GM12873 (cell line): ENCODE data around the gene SORL1.

Source experiments
- TF ChIP-seq, protein P1 (sequence below): IDR thresholded peaks from 2 replicates; pipeline ENCODE4 v1.5.1; 2012; ENCODE audit warnings: low read depth, mild to moderate bottlenecking, moderate library complexity, low read length, control low read depth; ENCODE audit not compliant: insufficient read depth; ENCODE audit errors: missing control alignments

The SORL1 gene

DNA sequence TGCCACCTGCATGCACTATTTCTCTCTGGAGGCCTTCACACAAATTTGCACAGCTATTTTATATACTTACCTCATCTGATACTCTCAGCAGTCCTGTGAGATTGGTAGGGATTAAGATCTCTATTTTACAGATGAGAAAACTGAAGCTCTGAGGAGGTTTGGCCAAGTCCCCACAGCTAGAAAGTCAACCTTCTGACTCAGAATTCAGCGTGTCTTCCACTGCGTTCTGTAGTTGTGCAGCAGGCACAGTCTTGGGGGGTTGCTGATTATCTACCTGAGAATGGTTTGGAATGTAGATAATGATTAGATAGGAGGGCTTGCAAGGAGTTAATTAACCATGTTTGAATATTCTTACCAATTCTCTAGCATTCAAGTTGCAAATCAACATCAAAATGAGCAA is 2.5 kb upstream of the SORL1 start:
- TF ChIP-seq, protein P1, sequence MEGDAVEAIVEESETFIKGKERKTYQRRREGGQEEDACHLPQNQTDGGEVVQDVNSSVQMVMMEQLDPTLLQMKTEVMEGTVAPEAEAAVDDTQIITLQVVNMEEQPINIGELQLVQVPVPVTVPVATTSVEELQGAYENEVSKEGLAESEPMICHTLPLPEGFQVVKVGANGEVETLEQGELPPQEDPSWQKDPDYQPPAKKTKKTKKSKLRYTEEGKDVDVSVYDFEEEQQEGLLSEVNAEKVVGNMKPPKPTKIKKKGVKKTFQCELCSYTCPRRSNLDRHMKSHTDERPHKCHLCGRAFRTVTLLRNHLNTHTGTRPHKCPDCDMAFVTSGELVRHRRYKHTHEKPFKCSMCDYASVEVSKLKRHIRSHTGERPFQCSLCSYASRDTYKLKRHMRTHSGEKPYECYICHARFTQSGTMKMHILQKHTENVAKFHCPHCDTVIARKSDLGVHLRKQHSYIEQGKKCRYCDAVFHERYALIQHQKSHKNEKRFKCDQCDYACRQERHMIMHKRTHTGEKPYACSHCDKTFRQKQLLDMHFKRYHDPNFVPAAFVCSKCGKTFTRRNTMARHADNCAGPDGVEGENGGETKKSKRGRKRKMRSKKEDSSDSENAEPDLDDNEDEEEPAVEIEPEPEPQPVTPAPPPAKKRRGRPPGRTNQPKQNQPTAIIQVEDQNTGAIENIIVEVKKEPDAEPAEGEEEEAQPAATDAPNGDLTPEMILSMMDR: no peak

DNA sequence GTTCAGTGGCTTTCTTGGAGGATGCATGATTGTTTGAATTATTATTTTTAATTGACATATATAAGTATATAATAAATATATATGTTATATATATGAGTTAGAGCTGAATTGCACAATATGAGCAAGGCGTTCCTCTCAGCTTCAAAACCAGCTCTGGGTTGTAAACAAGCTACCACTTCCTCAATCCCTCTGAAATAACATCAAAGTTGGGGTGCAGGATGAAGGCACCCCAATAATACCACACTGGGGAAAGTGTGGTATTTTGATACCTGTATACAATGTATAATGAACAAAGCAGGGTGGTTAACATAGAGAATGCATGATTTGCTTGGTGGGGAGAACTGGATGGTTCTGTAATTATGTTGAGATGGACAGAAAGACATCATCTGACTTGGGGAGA is 1.7 kb upstream of the SORL1 start:
- TF ChIP-seq, protein P1: no peak

DNA sequence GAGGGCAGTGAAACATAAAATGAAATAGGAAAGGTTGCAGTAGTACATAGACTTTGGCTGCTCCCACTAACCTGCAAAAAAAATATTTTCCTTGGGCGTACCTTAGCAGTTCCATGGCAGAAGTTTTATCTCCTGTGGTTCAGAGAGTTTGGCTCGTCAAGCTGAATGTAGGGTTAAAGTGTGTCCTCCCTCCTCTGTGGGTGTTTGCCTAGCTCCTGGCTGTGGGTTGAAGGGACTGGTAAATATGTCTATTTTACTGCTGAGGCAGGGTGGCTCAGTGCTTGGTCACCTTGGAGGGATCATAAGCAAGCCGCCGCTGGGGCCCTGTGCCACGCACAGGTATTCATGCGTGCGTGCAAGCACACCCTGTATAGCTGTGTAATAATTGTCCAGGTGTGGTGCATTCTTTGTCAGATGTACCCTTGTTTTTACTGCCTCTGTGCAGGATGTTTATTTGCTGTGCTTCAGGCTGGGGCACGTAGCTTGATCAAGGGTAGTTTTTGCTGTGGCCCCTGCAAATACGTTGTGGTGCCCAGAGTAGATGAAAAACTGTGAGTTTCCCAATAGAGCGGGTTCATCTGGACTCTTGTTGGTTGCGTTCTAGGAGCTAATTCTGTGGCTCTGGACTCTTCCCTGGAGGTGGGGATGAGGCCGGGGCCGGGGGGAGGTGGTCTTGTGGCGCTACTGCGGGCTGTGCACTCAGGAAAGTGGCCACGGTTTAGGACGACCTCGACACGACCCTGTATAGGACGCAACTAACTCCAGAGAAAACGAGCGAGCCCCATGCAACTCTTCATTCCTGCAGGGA is 732 bp upstream of the SORL1 start:
- TF ChIP-seq, protein P1: no peak

DNA sequence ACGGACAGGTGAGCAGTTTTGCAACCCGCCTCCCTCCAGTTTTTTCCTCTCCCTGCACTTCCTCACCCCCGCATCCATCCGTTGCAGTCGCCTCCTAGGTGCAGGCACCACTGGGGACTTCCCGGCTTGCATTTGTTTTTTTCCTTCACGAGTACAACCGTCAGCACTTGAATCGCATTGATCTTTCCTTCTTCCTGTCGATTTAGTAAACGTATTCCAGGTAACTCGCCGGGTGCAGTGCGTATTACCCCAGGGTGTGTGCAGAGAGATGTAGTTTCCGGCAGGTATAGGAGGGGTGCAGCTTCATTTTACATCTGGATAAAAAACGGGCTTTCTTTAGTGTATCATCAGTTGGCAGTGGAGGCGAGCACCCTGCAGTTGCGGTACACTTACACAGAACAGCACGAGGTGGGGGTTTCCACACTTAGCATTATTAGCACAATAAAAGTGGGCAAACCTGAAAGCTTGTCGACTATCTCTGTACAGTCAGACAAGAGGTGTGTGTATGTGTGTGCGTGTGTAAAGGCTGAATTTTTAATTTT is 566 bp downstream of the SORL1 start, which contains the start of gene SORL1-AS1:
Gene SORL1-AS1 (minus strand): TSS at position 359 of the 542 bp plus-strand sequence.
- TF ChIP-seq, protein P1: no peak

DNA sequence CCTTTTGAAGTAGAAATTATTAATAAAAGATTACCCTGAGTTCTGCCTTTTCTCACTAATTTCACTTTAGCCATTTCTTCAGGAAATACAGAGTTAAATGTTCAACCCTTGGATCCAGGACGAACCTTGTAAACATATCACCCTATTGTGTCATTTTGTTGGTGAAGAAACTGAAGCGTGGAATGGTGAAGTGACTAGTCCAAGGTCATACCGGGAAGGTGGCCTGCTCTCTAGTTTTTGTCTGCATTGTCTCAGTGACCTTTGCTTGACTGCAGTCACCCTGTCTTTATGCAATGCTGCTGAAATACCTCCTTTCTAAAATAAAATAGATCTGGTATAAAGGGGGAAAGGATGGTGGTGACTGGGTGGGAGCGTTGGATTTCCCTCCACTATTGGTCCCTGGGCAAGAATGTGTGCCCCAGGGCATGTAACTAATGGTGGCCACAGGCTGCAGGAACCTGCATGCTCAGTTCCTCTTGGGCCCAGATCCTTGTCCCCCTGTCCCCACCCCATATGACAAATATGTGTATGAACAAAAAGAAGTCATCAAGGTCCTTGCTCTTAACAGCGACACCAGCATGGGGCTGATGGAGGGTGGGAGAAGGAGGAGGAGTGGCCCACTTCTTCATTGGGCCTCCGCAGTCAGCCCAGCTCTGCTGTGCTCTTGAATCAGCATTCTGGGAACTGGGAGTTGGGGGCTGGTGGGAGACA is 1.6 kb downstream of the SORL1 start:
- TF ChIP-seq, protein P1: no peak

DNA sequence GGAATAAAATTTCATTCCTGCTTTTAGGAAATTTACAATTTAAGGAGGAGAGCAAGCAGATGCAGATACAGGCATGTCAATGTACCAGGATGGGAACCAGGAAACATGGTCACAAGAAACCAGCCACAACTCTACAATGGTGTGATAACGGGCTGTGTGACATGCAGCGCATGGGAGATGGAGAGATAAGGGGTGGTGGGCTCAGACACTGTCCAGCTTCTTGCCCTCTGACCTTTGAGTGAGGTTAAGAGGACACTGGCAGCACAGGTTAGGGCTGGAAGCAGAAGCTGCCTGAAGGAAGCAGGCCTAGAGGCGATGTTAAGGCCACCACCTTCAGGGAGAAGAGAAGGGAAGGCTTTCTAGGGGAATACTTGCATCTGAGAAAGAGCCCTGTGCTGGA is 3.0 kb downstream of the SORL1 start:
- TF ChIP-seq, protein P1: no peak

DNA sequence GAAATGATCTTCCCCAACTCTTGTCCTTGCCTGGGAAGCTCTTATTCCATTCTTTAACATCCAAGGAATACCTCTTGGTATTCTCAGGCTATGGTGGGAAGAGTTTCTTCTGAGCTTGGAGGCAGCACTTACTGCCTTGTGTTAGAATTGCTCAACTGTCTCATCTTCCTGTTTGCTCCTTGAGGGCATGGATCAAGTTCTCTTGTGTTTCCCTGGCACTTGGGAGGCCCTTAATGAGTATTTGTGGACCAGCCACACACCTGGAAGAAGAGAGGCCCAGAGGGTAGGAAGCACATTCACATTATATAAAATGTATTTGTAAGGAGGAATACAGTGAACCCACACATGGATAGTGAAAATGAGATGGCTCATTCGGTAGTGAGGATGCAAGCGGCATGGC is 4.0 kb downstream of the SORL1 start:
- TF ChIP-seq, protein P1: no peak
